PC-9 (cell line): ENCODE measurements around the gene TARDBP. TPM values are rescaled to one million over a fixed set of nuclear protein-coding genes. Genes with fewer than 3 reads are reported as not detected.

ENCODE experiments used
- BruUV-seq: library from RNA; stranded (reverse); fragments of 400-500 nt; replicated peaks from 2 replicates; lab custom pipeline; 2021; lab: Mats Ljungman, UMichigan
- CTCF ChIA-PET: fragments of 300-600 bp; sonication (Branson Sonifier 250); formaldehyde crosslinking; loops from one replicate; lab custom pipeline; 2022; ENCODE audit warnings: antibody characterized with exemption; lab: Charles Lee
- POLR2A ChIA-PET: fragments of 300-600 bp; sonication (Branson Sonifier 250); formaldehyde crosslinking; loops from one replicate; lab custom pipeline; 2022; ENCODE audit warnings: antibody characterized with exemption; ENCODE audit not compliant: unreplicated experiment; lab: Charles Lee
- DNase-seq, 2 experiments: peaks; one replicate each; pipeline versions ENCODE4 v3.0.0 to v3.0.0-alpha.2; 2015 to 2022; ENCODE audit warnings: mixed read lengths in 1 of 2
- H2AFZ ChIP-seq: fragments of 200-600 bp; sonication (generic); 2 replicates; pipeline ENCODE4 v1.8.1; 2017; ENCODE audit warnings: antibody characterized with exemption
- H3F3A ChIP-seq: fragments of 200-600 bp; sonication (generic); 2 replicates; pipeline ENCODE4 v1.8.1; 2017; ENCODE audit warnings: antibody characterized with exemption, mild to moderate bottlenecking, low read depth; ENCODE audit not compliant: insufficient read depth
- H3K27ac ChIP-seq: fragments of 200-600 bp; sonication (generic); 2 replicates; pipeline ENCODE4 v1.6.1; 2016; ENCODE audit warnings: mixed run types
- H3K27me3 ChIP-seq: fragments of 200-600 bp; sonication (generic); 2 replicates; pipeline ENCODE4 v1.6.1; 2016; ENCODE audit warnings: low read depth, mixed run types; ENCODE audit not compliant: insufficient read depth
- H3K36me3 ChIP-seq: fragments of 200-600 bp; sonication (generic); 2 replicates; pipeline ENCODE4 v1.6.1; 2016; ENCODE audit warnings: low read depth, mixed run types
- H3K4me1 ChIP-seq: fragments of 200-600 bp; sonication (generic); replicated peaks from 2 replicates; pipeline ENCODE4 v1.6.1; 2016; ENCODE audit warnings: mixed run types; ENCODE audit not compliant: insufficient read depth
- H3K4me2 ChIP-seq: fragments of 200-600 bp; sonication (generic); 2 replicates; pipeline ENCODE4 v1.6.1; 2017; ENCODE audit warnings: mixed run types
- H3K4me3 ChIP-seq: fragments of 200-600 bp; sonication (generic); 2 replicates; pipeline ENCODE4 v1.6.1; 2016; ENCODE audit warnings: mixed run types
- H3K79me2 ChIP-seq: fragments of 200-600 bp; sonication (generic); 2 replicates; pipeline ENCODE4 v1.6.1; 2017; ENCODE audit warnings: low read depth, mixed run types
- H3K9me2 ChIP-seq: fragments of 200-600 bp; sonication (generic); 2 replicates; pipeline ENCODE4 v1.8.1; 2017; ENCODE audit warnings: mild to moderate bottlenecking; ENCODE audit not compliant: insufficient read depth
- H3K9me3 ChIP-seq: fragments of 200-600 bp; sonication (generic); 2 replicates; pipeline ENCODE4 v1.8.1; 2016; ENCODE audit warnings: low read depth; ENCODE audit not compliant: insufficient read depth
- H4K20me1 ChIP-seq: fragments of 200-600 bp; sonication (generic); 2 replicates; pipeline ENCODE4 v1.8.1; 2017; ENCODE audit not compliant: insufficient read depth
- CTCF ChIP-seq: fragments of 200-600 bp; sonication (generic); conservative IDR thresholded peaks from 2 replicates; pipeline ENCODE4 v1.6.1; 2017; ENCODE audit warnings: mixed run types, antibody characterized with exemption, mild to moderate bottlenecking, moderate library complexity
- EZH2 ChIP-seq: fragments of 200-600 bp; sonication (generic); IDR thresholded peaks from 2 replicates; pipeline ENCODE4 v1.8.0; 2017; ENCODE audit warnings: antibody characterized with exemption, low read depth
- intact Hi-C: fragments of 100-400 bp; cut with micrococcal nuclease; formaldehyde crosslinking; loops from one replicate; pipeline ENCODE4 v1.10.0; 2022; ENCODE audit not compliant: unreplicated experiment
- total RNA-seq: library from RNA; stranded (reverse); gene quantifications from 2 replicates; pipeline ENCODE4 v1.2.3, GENCODE V29; 2021

The TARDBP gene
- total RNA-seq, 1 experiment from 2014 or later, result 142 TPM

GRCh38 chr1:11064942-11065341 is 52.5 kb downstream of the TARDBP start:
- no peak overlapping the region for H3K27ac ChIP-seq
- no peaks in the 10 kb centered on the region for H3K9me3 ChIP-seq
- no peaks in the 10 kb centered on the region for H4K20me1 ChIP-seq
- intact Hi-C loops, result no loop called here
- TF ChIP-seq EZH2 (no peak), CTCF (no peak)
- H3K9me2 ChIP-seq, result no peaks in the 10 kb centered on the region
- ChIA-PET POLR2A (no interaction called here), CTCF (no interaction called here)
- H3K4me1 ChIP-seq, result no peaks in the 10 kb centered on the region
- no peak overlapping the region for H3K4me3 ChIP-seq
- H3K27me3 ChIP-seq, result no peaks in the 10 kb centered on the region
- H3F3A ChIP-seq, result no peaks in the 10 kb centered on the region
- DNase-seq, result no peak
- BruUV-seq, result no TSS peak
- H3K79me2 ChIP-seq, result 0 out of 2 replicates have a peak, but pooled peaks cover 2% of the 10 kb centered on the region
- no peak overlapping the region for H2AFZ ChIP-seq
- no peak overlapping the region for H3K4me2 ChIP-seq
- no peaks in the 10 kb centered on the region for H3K36me3 ChIP-seq

- H3K4me3 ChIP-seq, result no peak overlapping the region
- H3K27ac ChIP-seq, result no peak overlapping the region
- intact Hi-C loops, result no loop called here
- no peaks in the 10 kb centered on the region for H3K27me3 ChIP-seq
- no peak overlapping the region for H2AFZ ChIP-seq
- no peaks in the 10 kb centered on the region for H3K36me3 ChIP-seq
- no peaks in the 10 kb centered on the region for H3K9me2 ChIP-seq
- H3K4me1 ChIP-seq, result no peaks in the 10 kb centered on the region
- no TSS peak for BruUV-seq
- no peaks in the 10 kb centered on the region for H3F3A ChIP-seq
- DNase-seq, result no peak
- no peak overlapping the region for H3K4me2 ChIP-seq
- H4K20me1 ChIP-seq, result no peaks in the 10 kb centered on the region
- ChIA-PET CTCF (no interaction called here), POLR2A (no interaction called here)
- TF ChIP-seq CTCF (no peak), EZH2 (no peak)
- H3K9me3 ChIP-seq, result no peaks in the 10 kb centered on the region
- 0 out of 2 replicates have a peak, but pooled peaks cover 2% of the 10 kb centered on the region for H3K79me2 ChIP-seq
Measured at GRCh38 chr1:11065796-11066195, 53.3 kb downstream of the TARDBP start.

GRCh38 chr1:11067716-11068599 is 55.5 kb downstream of the TARDBP start:
- Histone ChIP-seq H3K27ac (no peak overlapping the region), H3K9me3 (no peaks in the 10 kb centered on the region), H3K27me3 (no peaks in the 10 kb centered on the region), H3K79me2 (no peaks in the 10 kb centered on the region), H3K4me1 (no peaks in the 10 kb centered on the region), H3K4me2 (no peak overlapping the region), H3K36me3 (no peaks in the 10 kb centered on the region), H4K20me1 (no peaks in the 10 kb centered on the region), H3K4me3 (no peak overlapping the region), H3K9me2 (no peaks in the 10 kb centered on the region), H3F3A (no peaks in the 10 kb centered on the region), H2AFZ (no peak overlapping the region)
- no peak for TF ChIP-seq EZH2
- no peak for TF ChIP-seq CTCF
- BruUV-seq, result no TSS peak
- intact Hi-C loops, result no loop called here
- no peak for DNase-seq
- POLR2A ChIA-PET, result no interaction called here
- CTCF ChIA-PET, result interaction anchor here (0.6 kb wide), 2 partner anchors 560 to 713 kb away, joined by 5 to 7 read pairs; no protein-coding TSS in a partner anchor
